K562 (cell line): Measurements from ENCODE around the gene PRDM16. TPM values are rescaled to one million over a fixed set of nuclear protein-coding genes. Genes with fewer than 3 reads are reported as not detected.

Source experiments
- ATAC-seq: fragments of 200-7000 bp; cut with Tn5 transposase; 3 replicates; pipeline ENCODE4 v1.9.1; 2020; ENCODE audit warnings: moderate library complexity
- BruUV-seq: library from RNA; stranded (reverse); fragments of 400-500 nt; replicated peaks from 2 replicates; lab custom pipeline; 2021; lab: Mats Ljungman, UMichigan
- CTCF ChIA-PET: fragments of 300-600 bp; formaldehyde crosslinking; extraction: SDS; loops from one replicate; lab custom pipeline; 2021; ENCODE audit warnings: low intra/inter-chr PET ratio; lab: Yijun Ruan, JAX
- POLR2A ChIA-PET: fragments of 300-600, 350-650 bp; sonication (Branson Sonifier 250); formaldehyde crosslinking; extraction: SDS; loops from one replicate; lab custom pipeline; 2021; ENCODE audit warnings: antibody characterized with exemption, inconsistent platforms; lab: Yijun Ruan, JAX
- DNase-seq, 4 experiments: peaks; one replicate each; pipeline versions ENCODE4 v3.0.0 to v3.0.0-alpha.2; 2011 to 2018; ENCODE audit warnings: low spot score in 3 of 4, mixed read lengths in 3 of 4; ENCODE audit errors: extremely low read depth in 1 of 4
- FAIRE-seq: peaks from 2 replicates; lab custom pipeline; 2011; peaks lifted over from hg19 to GRCh38; lab: Jason Lieb, UNC
- H2AFZ ChIP-seq: 2 replicates; pipeline ENCODE4 v1.6.0; 2011; ENCODE audit warnings: low read depth, low read length, control low read depth, inconsistent platforms
- H3K27ac ChIP-seq: fragments of 200-600 bp; 3 replicates; pipeline ENCODE4 v1.8.0; 2011; ENCODE audit warnings: low read depth, mild to moderate bottlenecking, control low read depth, inconsistent platforms, low read length, moderate library complexity, mixed read lengths; ENCODE audit errors: extremely low read depth
- H3K27me3 ChIP-seq, 2 experiments: fragments of 300-600 bp in 1 of 2; 2 replicates in 1 of 2; 3 replicates in 1 of 2; pipeline versions ENCODE4 v1.6.0 to v1.8.0; 2011; ENCODE audit warnings: inconsistent platforms in 2 of 2, low read length in 2 of 2, mild to moderate bottlenecking in 1 of 2, mixed read lengths in 1 of 2, moderate library complexity in 1 of 2; ENCODE audit not compliant: control insufficient read depth in 2 of 2, insufficient read depth in 2 of 2
- H3K36me3 ChIP-seq: fragments of 300-600 bp; 3 replicates; pipeline ENCODE4 v1.8.0; 2011; ENCODE audit warnings: mild to moderate bottlenecking, low read length, inconsistent platforms; ENCODE audit not compliant: control insufficient read depth, insufficient read depth
- H3K4me1 ChIP-seq, 2 experiments: fragments of 200-600 bp in 1 of 2; replicated peaks in 1 of 2; 2 replicates in 1 of 2; 3 replicates in 1 of 2; pipeline versions ENCODE4 v1.5.1 to v1.8.0; 2011; ENCODE audit warnings: inconsistent platforms in 2 of 2, low read length in 2 of 2, mild to moderate bottlenecking in 1 of 2, mixed read lengths in 1 of 2, moderate library complexity in 1 of 2; ENCODE audit not compliant: control insufficient read depth in 2 of 2, insufficient read depth in 2 of 2
- H3K4me2 ChIP-seq: 2 replicates; pipeline ENCODE4 v1.6.1; 2011; ENCODE audit warnings: low read length, control low read depth, inconsistent platforms, mixed read lengths; ENCODE audit not compliant: insufficient read depth
- H3K4me3 ChIP-seq: fragments of 200-600 bp; sonication (generic), shearing (Covaris generic); 2 replicates; pipeline ENCODE4 v1.5.1; 2016; ENCODE audit warnings: control low read depth, inconsistent platforms
- H3K79me2 ChIP-seq: fragments of 200-600 bp; 3 replicates; pipeline ENCODE4 v1.8.0; 2011; ENCODE audit warnings: low read length, inconsistent platforms; ENCODE audit not compliant: control insufficient read depth, insufficient read depth
- H3K9ac ChIP-seq, 2 experiments: 2 replicates each; pipeline versions ENCODE4 v1.6.0 to v1.6.1; 2011; ENCODE audit warnings: low read depth in 2 of 2, low read length in 2 of 2, control low read depth in 1 of 2, inconsistent platforms in 1 of 2, mild to moderate bottlenecking in 1 of 2, mixed read lengths in 1 of 2; ENCODE audit not compliant: insufficient read depth in 1 of 2
- H3K9me1 ChIP-seq: one replicate; pipeline ENCODE4 v1.6.0; 2011; ENCODE audit warnings: inconsistent platforms, mild to moderate bottlenecking, low read length, moderate library complexity; ENCODE audit not compliant: control insufficient read depth, insufficient read depth
- H3K9me3 ChIP-seq: replicated peaks from 2 replicates; pipeline ENCODE4 v1.5.1; 2011; ENCODE audit warnings: low read depth, low read length, inconsistent platforms; ENCODE audit not compliant: control insufficient read depth, insufficient read depth
- H4K20me1 ChIP-seq: replicated peaks from 2 replicates; pipeline ENCODE4 v1.6.1; 2011; ENCODE audit warnings: low read length, inconsistent platforms, mixed read lengths; ENCODE audit not compliant: control insufficient read depth, insufficient read depth
- E2F1 ChIP-seq: sonication (generic); formaldehyde crosslinking; IDR thresholded peaks from 2 replicates; pipeline ENCODE4 v1.8.1; 2023; ENCODE audit warnings: mild to moderate bottlenecking, missing genetic modification reagents, moderate library complexity
- ELF4 ChIP-seq: fragments of 450-650 bp; formaldehyde crosslinking; IDR thresholded peaks from 2 replicates; pipeline ENCODE4 v1.4.0; 2022; ENCODE audit warnings: missing genetic modification characterization
- ELK1 ChIP-seq: sonication (generic); formaldehyde crosslinking; IDR thresholded peaks from 2 replicates; pipeline ENCODE4 v1.8.1; 2022; ENCODE audit warnings: missing genetic modification reagents
- IFI16 ChIP-seq: fragments of 250-450 bp; sonication (Bioruptor Pico); IDR thresholded peaks from 2 replicates; pipeline ENCODE4 v2.1.2; 2022; ENCODE audit warnings: mild to moderate bottlenecking, inconsistent platforms
- MXI1 ChIP-seq: IDR thresholded peaks from 2 replicates; pipeline ENCODE4 v1.6.1; 2011; ENCODE audit warnings: low read depth, mild to moderate bottlenecking, improper control_type of control experiment, low read length
- ZBTB7A ChIP-seq: IDR thresholded peaks from 2 replicates; pipeline ENCODE4 v1.6.1; 2011; ENCODE audit warnings: low read depth, mild to moderate bottlenecking, low read length, moderate library complexity, borderline replicate concordance; ENCODE audit not compliant: control insufficient read depth
- ZNF507 ChIP-seq: conservative IDR thresholded peaks from 2 replicates; pipeline ENCODE4 v1.6.1; 2017; ENCODE audit warnings: missing genetic modification characterization, missing compliant biosample characterization
- WGBS: fragments of 100-300 bp; shearing (Covaris generic); methylation state at CpG from one replicate; pipeline ENCODE4 v1.1.6; 2016; ENCODE audit warnings: low coverage, mixed read lengths; ENCODE audit not compliant: insufficient coverage; ENCODE audit errors: missing lambda C conversion rate; 5-methylcytosine and 5-hydroxymethylcytosine counted together
- in situ Hi-C: fragments of 300-500 bp; cut with MboI; formaldehyde crosslinking; loops from 4 replicates; pipeline ENCODE4 v1.15.0; 2018; ENCODE audit warnings: inconsistent platforms, mixed read lengths
- intact Hi-C: fragments of 100-400 bp; cut with micrococcal nuclease; formaldehyde crosslinking; loops from 2 replicates; pipeline ENCODE4 v1.14.2; 2022
- polyA plus RNA-seq, 8 experiments: library from polyadenylated mRNA; depleted of rRNA in 4 of 8; stranded (reverse) in 5 of 8; unstranded in 3 of 8; fragments of >200 nt; fragmentation: Nextera tagmentation in 2 of 8; fragmentation: Illumina TruSeq in 1 of 8; extraction: Ambion mirVana in 2 of 8; extraction: Trizol in 1 of 8; gene quantifications; 2 replicates each; pipeline versions ENCODE4 v1.2.1 to v1.2.3, GENCODE V29; 2011 to 2014; ENCODE audit warnings: inconsistent platforms in 1 of 8, missing spikeins in 1 of 8
- total RNA-seq, 7 experiments: library from RNA; depleted of rRNA in 6 of 7; stranded (reverse); fragments of >200 nt in 6 of 7; fragmentation: Illumina TruSeq in 2 of 7; extraction: Trizol in 2 of 7; gene quantifications; 2 replicates each; pipeline versions ENCODE4 v1.2.1 to v1.2.3, GENCODE V29; 2011 to 2021; ENCODE audit warnings: low replicate concordance in 1 of 7
- TF ChIP-seq, protein P1 (sequence below), 2 experiments: fragments of 450-650 bp; IDR thresholded peaks; 2 replicates each; pipeline ENCODE4 v1.6.1; 2016; ENCODE audit warnings: mild to moderate bottlenecking in 2 of 2, borderline replicate concordance in 1 of 2, low read depth in 1 of 2, moderate library complexity in 1 of 2
- TF ChIP-seq, protein P2 (sequence below): fragments of 250-450 bp; sonication (Bioruptor Pico); IDR thresholded peaks from 2 replicates; pipeline ENCODE4 v1.5.1; 2021; ENCODE audit warnings: mild to moderate bottlenecking

The PRDM16 gene
- total and polyA plus RNA-seq, 9 of the 15 experiments (the other 6 are each of a cell fraction or from before 2014, with no cell fraction given), result 0.10 to 0.27 TPM; not detected in 7

GRCh38 chr1:3233551-3233950 is 164.5 kb downstream of the PRDM16 start:
- POLR2A ChIA-PET, result interaction anchor here (0.8 to 1.7 kb wide), 3 partner anchors 11 to 85 kb away, joined by 3 to 5 read pairs (median 3); no protein-coding TSS in a partner anchor
- FAIRE-seq (no peak), ATAC-seq (no peak), DNase-seq (no peak)
- no TSS peak for BruUV-seq
- H3K79me2 ChIP-seq, result no peaks in the 10 kb centered on the region
- H2AFZ ChIP-seq, result no peak overlapping the region
- no peaks in the 10 kb centered on the region for H3K36me3 ChIP-seq
- CTCF ChIA-PET, result no interaction called here
- H3K9me3 ChIP-seq, result no peaks in the 10 kb centered on the region
- H3K27me3 ChIP-seq, result peaks cover 52 to 79% of the 10 kb centered on the region in 2 experiments
- intact Hi-C loops (no loop called here), in situ Hi-C loops (no loop called here)
- H3K9me1 ChIP-seq, result peaks cover 3% of the 10 kb centered on the region
- H3K4me3 ChIP-seq, result no peak overlapping the region
- H4K20me1 ChIP-seq, result peaks cover 26% of the 10 kb centered on the region
- H3K4me2 ChIP-seq, result no peak overlapping the region
- H3K9ac ChIP-seq, result no peak overlapping the region; a peak in 1 of 4 replicates
- no peak for TF ChIP-seq ZNF507
- TF ChIP-seq ZBTB7A, result no peak
- no peak for TF ChIP-seq ELF4 (CRISPR knock-in tag)
- no peak for TF ChIP-seq ELK1
- no peak for TF ChIP-seq MXI1
- TF ChIP-seq, protein P1, sequence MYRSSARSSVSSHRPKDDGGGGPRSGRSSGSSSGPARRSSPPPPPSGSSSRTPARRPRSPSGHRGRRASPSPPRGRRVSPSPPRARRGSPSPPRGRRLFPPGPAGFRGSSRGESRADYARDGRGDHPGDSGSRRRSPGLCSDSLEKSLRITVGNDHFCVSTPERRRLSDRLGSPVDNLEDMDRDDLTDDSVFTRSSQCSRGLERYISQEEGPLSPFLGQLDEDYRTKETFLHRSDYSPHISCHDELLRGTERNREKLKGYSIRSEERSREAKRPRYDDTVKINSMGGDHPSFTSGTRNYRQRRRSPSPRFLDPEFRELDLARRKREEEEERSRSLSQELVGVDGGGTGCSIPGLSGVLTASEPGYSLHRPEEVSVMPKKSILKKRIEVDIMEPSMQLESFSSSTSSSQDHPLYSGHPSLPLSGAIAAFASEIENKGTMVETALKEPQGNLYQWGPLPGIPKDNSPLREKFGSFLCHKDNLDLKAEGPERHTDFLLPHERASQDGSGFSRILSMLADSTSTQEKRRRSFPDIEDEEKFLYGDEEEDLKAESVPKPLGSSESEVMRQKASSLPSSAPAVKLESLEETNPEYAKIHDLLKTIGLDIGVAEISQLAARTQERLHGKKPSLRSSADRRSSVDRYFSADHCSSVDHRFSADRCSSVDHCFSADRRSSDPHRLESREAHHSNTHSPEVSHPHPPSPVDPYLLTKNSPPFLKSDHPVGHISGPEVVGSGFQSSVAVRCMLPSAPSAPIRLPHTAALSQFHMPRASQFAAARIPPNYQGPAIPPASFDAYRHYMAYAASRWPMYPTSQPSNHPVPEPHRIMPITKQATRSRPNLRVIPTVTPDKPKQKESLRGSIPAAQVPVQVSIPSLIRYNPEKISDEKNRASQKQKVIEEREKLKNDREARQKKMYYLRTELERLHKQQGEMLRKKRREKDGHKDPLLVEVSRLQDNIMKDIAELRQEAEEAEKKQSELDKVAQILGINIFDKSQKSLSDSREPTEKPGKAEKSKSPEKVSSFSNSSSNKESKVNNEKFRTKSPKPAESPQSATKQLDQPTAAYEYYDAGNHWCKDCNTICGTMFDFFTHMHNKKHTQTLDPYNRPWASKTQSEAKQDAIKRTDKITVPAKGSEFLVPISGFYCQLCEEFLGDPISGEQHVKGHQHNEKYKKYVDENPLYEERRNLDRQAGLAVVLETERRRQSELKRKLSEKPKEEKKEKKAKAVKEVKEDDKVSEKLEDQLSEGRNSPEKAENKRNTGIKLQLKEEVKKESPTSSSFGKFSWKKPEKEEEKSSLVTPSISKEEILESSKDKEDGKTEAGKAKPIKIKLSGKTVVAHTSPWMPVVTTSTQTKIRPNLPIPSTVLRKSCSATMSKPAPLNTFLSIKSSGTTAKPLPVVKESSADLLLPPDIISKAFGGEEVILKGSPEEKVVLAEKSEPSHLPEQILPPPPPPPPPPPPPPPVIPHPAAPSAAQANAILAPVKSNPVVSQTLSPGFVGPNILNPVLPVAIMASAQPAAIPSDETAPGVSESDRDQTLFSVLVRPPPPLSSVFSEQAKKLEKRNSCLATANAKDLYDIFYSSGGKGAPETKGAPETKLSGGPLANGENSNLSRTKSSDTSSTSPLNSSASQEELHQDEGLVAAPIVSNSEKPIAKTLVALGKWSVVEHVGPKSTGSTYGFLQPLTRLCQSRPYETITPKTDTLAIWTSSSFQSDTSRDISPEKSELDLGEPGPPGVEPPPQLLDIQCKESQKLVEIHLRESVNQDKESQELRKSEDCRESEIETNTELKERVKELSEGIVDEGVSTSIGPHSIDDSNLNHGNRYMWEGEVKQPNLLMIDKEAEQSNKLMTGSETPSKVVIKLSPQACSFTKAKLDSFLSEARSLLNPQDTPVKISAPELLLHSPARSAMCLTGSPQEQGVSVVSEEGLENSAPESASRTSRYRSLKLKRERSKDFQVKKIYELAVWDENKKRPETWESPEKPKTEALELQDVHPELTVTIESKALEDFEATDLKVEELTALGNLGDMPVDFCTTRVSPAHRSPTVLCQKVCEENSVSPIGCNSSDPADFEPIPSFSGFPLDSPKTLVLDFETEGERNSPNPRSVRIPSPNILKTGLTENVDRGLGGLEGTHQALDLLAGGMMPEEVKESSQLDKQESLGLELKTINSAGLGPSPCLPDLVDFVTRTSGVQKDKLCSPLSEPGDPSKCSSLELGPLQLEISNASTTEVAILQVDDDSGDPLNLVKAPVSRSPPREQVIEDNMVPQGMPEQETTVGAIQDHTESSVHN (IDR thresholded peaks at IDR 0.05; ENCODE audit: borderline replicate concordance in 1 of 2, low read depth in 1 of 2), result no peak
- no peak for TF ChIP-seq E2F1
- TF ChIP-seq, protein P2, sequence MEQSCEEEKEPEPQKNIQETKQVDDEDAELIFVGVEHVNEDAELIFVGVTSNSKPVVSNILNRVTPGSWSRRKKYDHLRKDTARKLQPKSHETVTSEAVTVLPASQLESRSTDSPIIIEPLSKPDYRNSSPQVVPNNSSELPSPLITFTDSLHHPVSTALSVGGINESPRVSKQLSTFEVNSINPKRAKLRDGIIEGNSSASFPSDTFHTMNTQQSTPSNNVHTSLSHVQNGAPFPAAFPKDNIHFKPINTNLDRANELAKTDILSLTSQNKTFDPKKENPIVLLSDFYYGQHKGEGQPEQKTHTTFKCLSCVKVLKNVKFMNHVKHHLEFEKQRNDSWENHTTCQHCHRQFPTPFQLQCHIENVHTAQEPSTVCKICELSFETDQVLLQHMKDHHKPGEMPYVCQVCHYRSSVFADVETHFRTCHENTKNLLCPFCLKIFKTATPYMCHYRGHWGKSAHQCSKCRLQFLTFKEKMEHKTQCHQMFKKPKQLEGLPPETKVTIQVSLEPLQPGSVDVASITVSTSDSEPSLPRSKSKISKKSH (CRISPR knock-in tag), result no peak
- no peak for TF ChIP-seq IFI16 (CRISPR knock-in tag)
- TF ChIP-seq, all 486 proteins: peak for 0
- WGBS, result under 1% methylated on average over 8 of the region's 8 CpGs
- Histone ChIP-seq H3K4me1 (peaks cover 0 to 6% of the 10 kb centered on the region in 2 experiments; a peak in 2 of 5 replicates), H3K27ac (no peak overlapping the region)
